ENCODE data around the gene WDR89.

GRCh38 chr14:63642656-63643382 is 1.1 kb upstream of the WDR89 start:
- TF ChIP-seq POLR2AphosphoS5 (IDR thresholded peaks at IDR 0.05; ENCODE audit: low read depth): no peak
- no peak for TF ChIP-seq CTCF (IDR thresholded peaks at IDR 0.05; ENCODE audit: insufficient read depth, low read length)
- TF ChIP-seq REST (IDR thresholded peaks at IDR 0.05; ENCODE audit: insufficient replicate concordance, low read depth): no peak
- no peak for TF ChIP-seq GABPA (IDR thresholded peaks at IDR 0.05; ENCODE audit: low read depth)
